Esophagus muscularis mucosa (tissue), 4 donors: ENCODE measurements around the gene CLDN17. TPM values are rescaled to one million over a fixed set of nuclear protein-coding genes. Genes with fewer than 3 reads are reported as not detected.

ENCODE experiments used
- DNase-seq: peaks from one replicate; pipeline ENCODE4 v3.0.0-alpha.2; 2017; ENCODE audit errors: extremely low spot score
- H3K27ac ChIP-seq, 4 donors: fragments of 200-600 bp; sonication (generic); replicated peaks in 1 of 4; 1 replicate in 3 of 4; 2 replicates in 1 of 4; pipeline ENCODE4 v1.5.1; 2016 to 2019; ENCODE audit warnings: mild to moderate bottlenecking in 1 of 4
- H3K27me3 ChIP-seq, 4 donors: fragments of 200-600 bp; sonication (generic); one replicate each; pipeline versions ENCODE4 v1.5.1 to v1.6.0; 2016 to 2019
- H3K36me3 ChIP-seq, 4 donors: fragments of 200-600 bp; sonication (generic); one replicate each; pipeline ENCODE4 v1.5.1; 2016 to 2019
- H3K4me1 ChIP-seq, 4 donors: fragments of 200-600 bp; sonication (generic); one replicate each; pipeline ENCODE4 v1.5.1; 2016 to 2019
- H3K4me3 ChIP-seq, 4 donors: fragments of 200-600 bp; sonication (generic); 1 replicate in 2 of 4; 2 replicates in 2 of 4; pipeline ENCODE4 v1.5.1; 2016 to 2019; ENCODE audit warnings: mild to moderate bottlenecking in 4 of 4, moderate library complexity in 1 of 4
- H3K9me3 ChIP-seq, 4 donors: fragments of 200-600 bp; sonication (generic); 1 replicate in 3 of 4; 2 replicates in 1 of 4; pipeline ENCODE4 v1.5.1; 2016 to 2019
- EP300 ChIP-seq: sonication (generic); formaldehyde crosslinking; IDR thresholded peaks from one replicate; pipeline ENCODE4 v1.6.1; 2017; ENCODE audit warnings: antibody characterized with exemption
- POLR2A ChIP-seq: fragments of 450-650 bp; IDR thresholded peaks from one replicate; pipeline ENCODE4 v1.6.1; 2017; ENCODE audit warnings: antibody characterized with exemption, moderate library complexity, mild to moderate bottlenecking, low read depth
- POLR2AphosphoS5 ChIP-seq, 2 donors: sonication (generic); formaldehyde crosslinking; IDR thresholded peaks; one replicate each; pipeline ENCODE4 v1.6.1; 2017; ENCODE audit warnings: antibody characterized with exemption in 2 of 2
- WGBS: methylation state at CpG from one replicate; pipeline ENCODE4 v1.1.5; 2018; 5-methylcytosine and 5-hydroxymethylcytosine counted together
- intact Hi-C: fragments of 100-400 bp; cut with DNase I; formaldehyde crosslinking; loops from one replicate; pipeline ENCODE4 v1.15.1; 2023
- total RNA-seq, 4 donors: library from RNA; depleted of rRNA; stranded (reverse); fragments of >200 nt; gene quantifications; one replicate each; pipeline versions ENCODE4 v1.1.0 to v1.2.1, GENCODE V29; 2016
- TF ChIP-seq, protein P1 (sequence below), 3 experiments: fragments of 200-600 bp in 2 of 3; fragments of 450-650 bp in 1 of 3; sonication (generic) in 2 of 3; IDR thresholded peaks; one replicate each; pipeline ENCODE4 v1.5.1; 2017 to 2019; ENCODE audit warnings: antibody characterized with exemption in 3 of 3, mild to moderate bottlenecking in 2 of 3, moderate library complexity in 1 of 3

Gene CLDN17
- total RNA-seq, 4 donors from 2014 or later: not detected

DNA sequence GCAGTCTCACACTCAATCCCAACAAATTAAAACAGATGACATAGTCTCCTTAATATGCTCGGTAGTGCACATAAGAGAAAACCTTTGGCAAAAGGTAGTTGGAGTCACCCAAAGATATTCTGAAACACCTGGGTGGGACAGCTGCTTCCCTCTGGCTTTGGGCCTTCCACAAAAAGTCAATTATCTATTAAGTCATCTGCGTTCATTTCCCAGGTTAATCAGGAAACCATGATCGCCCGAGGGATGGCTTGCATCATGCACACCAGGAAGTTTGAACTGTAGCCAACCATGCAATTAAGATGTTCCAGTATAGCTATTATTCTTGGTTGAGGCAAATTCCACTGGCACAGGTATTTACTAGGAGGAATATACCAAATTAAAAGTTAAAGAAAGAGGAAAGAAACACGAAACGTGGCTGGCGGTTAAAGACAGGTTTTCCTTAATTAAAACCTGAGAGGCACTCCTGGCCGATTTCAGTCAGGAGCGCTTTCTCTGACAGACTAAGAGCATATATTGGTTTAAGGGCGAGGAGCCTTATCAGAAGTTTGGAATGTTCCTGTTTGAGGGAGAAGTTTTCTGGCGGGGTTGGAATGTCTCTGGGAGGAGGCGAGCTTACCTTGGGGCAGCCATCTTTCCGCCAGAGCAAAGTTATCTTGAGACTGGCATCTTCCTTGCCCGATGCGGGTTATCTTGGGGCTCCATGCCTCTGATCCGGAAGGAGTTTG is 19.9 kb downstream of the CLDN17 start:
- H3K4me1 ChIP-seq: no peaks in the 10 kb centered on the region
- H3K27ac ChIP-seq: no peak overlapping the region
- DNase-seq: no peak
- TF ChIP-seq, protein P1, sequence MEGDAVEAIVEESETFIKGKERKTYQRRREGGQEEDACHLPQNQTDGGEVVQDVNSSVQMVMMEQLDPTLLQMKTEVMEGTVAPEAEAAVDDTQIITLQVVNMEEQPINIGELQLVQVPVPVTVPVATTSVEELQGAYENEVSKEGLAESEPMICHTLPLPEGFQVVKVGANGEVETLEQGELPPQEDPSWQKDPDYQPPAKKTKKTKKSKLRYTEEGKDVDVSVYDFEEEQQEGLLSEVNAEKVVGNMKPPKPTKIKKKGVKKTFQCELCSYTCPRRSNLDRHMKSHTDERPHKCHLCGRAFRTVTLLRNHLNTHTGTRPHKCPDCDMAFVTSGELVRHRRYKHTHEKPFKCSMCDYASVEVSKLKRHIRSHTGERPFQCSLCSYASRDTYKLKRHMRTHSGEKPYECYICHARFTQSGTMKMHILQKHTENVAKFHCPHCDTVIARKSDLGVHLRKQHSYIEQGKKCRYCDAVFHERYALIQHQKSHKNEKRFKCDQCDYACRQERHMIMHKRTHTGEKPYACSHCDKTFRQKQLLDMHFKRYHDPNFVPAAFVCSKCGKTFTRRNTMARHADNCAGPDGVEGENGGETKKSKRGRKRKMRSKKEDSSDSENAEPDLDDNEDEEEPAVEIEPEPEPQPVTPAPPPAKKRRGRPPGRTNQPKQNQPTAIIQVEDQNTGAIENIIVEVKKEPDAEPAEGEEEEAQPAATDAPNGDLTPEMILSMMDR (IDR thresholded peaks at IDR 0.05): no peak
- TF ChIP-seq POLR2AphosphoS5 (IDR thresholded peaks at IDR 0.05) (no peak), EP300 (no peak), POLR2A (no peak)
- no peaks in the 10 kb centered on the region for H3K36me3 ChIP-seq
- 77% methylated on average over 16 of the region's 16 CpGs for WGBS
- no peak overlapping the region for H3K4me3 ChIP-seq
- H3K27me3 ChIP-seq: no peaks in the 10 kb centered on the region
- H3K9me3 ChIP-seq: no peaks in the 10 kb centered on the region
- intact Hi-C loops: no loop called here

DNA sequence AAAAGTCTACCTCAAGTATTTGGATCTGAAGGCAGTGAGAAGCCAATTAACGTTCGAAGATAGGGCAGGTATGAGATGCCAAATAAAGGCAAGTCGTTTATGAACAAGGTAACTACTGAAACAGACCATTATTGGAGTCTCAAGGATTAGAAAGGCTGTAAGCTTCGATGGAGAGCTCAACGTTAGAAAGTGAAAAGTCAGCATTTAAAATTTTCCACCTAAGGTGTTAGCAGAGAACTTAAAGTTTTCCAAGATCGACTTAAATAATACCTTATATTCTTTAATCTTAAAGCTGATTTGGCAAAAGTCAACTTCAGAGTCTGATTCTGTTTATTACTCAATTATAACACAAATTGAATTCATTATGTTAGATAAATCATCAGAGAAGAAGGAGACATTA is 28.1 kb downstream of the CLDN17 start:
- Histone ChIP-seq H3K27me3 (no peaks in the 10 kb centered on the region), H3K4me1 (no peaks in the 10 kb centered on the region), H3K9me3 (no peaks in the 10 kb centered on the region), H3K4me3 (no peak overlapping the region), H3K27ac (no peak overlapping the region), H3K36me3 (no peaks in the 10 kb centered on the region)
- intact Hi-C loops: no loop called here
- TF ChIP-seq, protein P1 (IDR thresholded peaks at IDR 0.05): no peak
- no peak for TF ChIP-seq POLR2AphosphoS5 (IDR thresholded peaks at IDR 0.05)
- TF ChIP-seq EP300: no peak
- no peak for TF ChIP-seq POLR2A
- no peak for DNase-seq
- 82% methylated on average over 6 of the region's 6 CpGs for WGBS

DNA sequence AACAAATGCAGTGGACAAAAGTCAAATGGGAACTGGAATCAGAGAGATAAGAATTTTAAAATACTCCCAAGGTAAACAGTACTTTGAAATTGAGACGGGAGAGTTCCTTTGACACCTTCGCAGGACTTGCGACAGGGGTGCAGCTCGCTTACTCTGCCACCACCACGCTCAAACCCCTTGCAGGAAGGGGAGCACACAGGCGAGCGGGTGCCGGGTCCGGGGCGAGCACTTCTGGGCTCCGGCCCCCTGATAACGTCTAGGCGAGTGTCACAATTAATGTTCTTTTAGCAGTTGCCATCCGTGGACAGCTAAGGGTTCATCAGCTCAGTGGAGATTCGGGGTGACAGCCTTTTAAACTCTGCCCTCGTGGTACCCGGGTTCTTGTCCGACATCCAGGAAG is 37.4 kb downstream of the CLDN17 start:
- peaks cover 0 to 4% (median 0%) of the 10 kb centered on the region in 4 donors for H3K9me3 ChIP-seq
- DNase-seq: no peak
- 93% methylated on average over 18 of the region's 18 CpGs for WGBS
- no peak for TF ChIP-seq POLR2A
- no peak overlapping the region for H3K27ac ChIP-seq
- no peak overlapping the region for H3K4me3 ChIP-seq
- H3K27me3 ChIP-seq: no peaks in the 10 kb centered on the region
- no peaks in the 10 kb centered on the region for H3K36me3 ChIP-seq
- H3K4me1 ChIP-seq: no peaks in the 10 kb centered on the region
- intact Hi-C loops: no loop called here

DNA sequence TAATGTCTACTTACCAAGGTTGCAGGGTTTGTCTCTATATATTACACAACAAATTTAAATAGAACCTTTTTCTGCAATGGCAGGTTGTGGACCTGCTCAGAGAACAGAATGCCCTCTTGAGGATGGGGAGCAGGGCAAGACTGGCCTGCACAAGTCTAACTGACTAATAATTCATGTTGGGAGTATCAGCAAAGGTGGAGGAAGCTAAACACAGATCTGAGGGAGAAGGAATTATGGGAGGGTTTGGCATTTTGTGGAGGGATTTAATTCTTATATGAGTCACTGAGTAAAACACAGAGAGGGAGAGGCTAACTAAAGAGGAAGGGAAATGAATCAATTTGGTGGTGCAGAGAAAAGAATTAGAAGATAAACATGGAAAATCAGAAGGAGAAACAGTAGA is 40.0 kb downstream of the CLDN17 start:
- Histone ChIP-seq H3K9me3 (peaks cover 0 to 4% (median 0%) of the 10 kb centered on the region in 4 donors), H3K4me3 (no peak overlapping the region), H3K27ac (no peak overlapping the region), H3K36me3 (no peaks in the 10 kb centered on the region), H3K4me1 (no peaks in the 10 kb centered on the region), H3K27me3 (no peaks in the 10 kb centered on the region)
- TF ChIP-seq EP300 (no peak), POLR2A (no peak), POLR2AphosphoS5 (IDR thresholded peaks at IDR 0.05) (no peak)
- TF ChIP-seq, protein P1 (IDR thresholded peaks at IDR 0.05): no peak
- no peak for DNase-seq
- intact Hi-C loops: no loop called here

DNA sequence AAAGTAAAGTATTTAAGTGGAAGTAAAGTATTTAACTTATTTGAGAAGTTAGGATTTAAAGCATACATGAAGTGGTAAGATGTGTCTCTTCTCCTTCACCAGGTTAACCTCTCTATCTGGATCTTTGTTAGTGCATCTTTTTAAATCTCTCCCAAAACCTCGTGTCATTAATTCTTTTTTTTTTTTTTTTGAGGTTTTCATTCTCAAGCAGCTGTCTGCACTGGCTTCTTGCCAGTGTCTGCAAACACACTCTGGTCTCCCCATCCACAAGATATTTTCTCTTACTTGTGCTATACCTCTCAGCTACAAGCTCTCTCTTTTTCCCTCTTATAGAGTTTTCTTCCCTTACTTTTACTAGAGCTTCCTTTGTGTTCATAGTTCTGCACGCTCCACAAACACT is 49.0 kb downstream of the CLDN17 start:
- intact Hi-C loops: no loop called here

More for the DNA sequence above, 49.0 kb downstream of the CLDN17 start:
- no peak overlapping the region for H3K4me3 ChIP-seq
- TF ChIP-seq POLR2AphosphoS5 (IDR thresholded peaks at IDR 0.05) (no peak), POLR2A (no peak), EP300 (no peak)
- TF ChIP-seq, protein P1 (IDR thresholded peaks at IDR 0.05): no peak
- DNase-seq: no peak
- H3K27ac ChIP-seq: no peak overlapping the region
- H3K27me3 ChIP-seq: no peaks in the 10 kb centered on the region
- H3K9me3 ChIP-seq: no peaks in the 10 kb centered on the region
- H3K36me3 ChIP-seq: no peaks in the 10 kb centered on the region
- no peaks in the 10 kb centered on the region for H3K4me1 ChIP-seq
- WGBS: 39% methylated on average over 2 of the region's 2 CpGs
